Left lung (tissue), 14 donors: ENCODE measurements around the gene OTC. TPM values are rescaled to one million over a fixed set of nuclear protein-coding genes. Genes with fewer than 3 reads are reported as not detected.

Source experiments
- ATAC-seq: fragments of 200-7000 bp; cut with Tn5 transposase; one replicate; pipeline ENCODE4 v1.9.1; 2020; ENCODE audit warnings: moderate library complexity
- DNase-seq, 4 donors: peaks; one replicate each; pipeline ENCODE4 v3.0.0-alpha.2; 2013 to 2020
- H3K27ac ChIP-seq, 2 donors: fragments of 200-600 bp; sonication (generic) in 1 of 2; one replicate each; pipeline versions ENCODE4 v1.5.0 to v1.8.0; 2020 to 2021
- H3K27me3 ChIP-seq, 2 donors: fragments of 200-600 bp; sonication (generic) in 1 of 2; one replicate each; pipeline versions ENCODE4 v1.5.0 to v1.8.0; 2020 to 2021
- H3K36me3 ChIP-seq, 2 donors: fragments of 200-600 bp; sonication (generic) in 1 of 2; one replicate each; pipeline versions ENCODE4 v1.5.0 to v1.8.0; 2020 to 2021
- H3K4me1 ChIP-seq, 2 donors: fragments of 200-600 bp; one replicate each; pipeline ENCODE4 v1.8.0; 2021
- H3K4me3 ChIP-seq, 2 donors: fragments of 200-600 bp; sonication (generic) in 1 of 2; one replicate each; pipeline versions ENCODE4 v1.5.0 to v1.8.0; 2020 to 2021; ENCODE audit warnings: mild to moderate bottlenecking in 1 of 2
- H3K9me3 ChIP-seq, 2 donors: fragments of 200-600 bp; sonication (generic) in 1 of 2; one replicate each; pipeline versions ENCODE4 v1.5.0 to v1.8.0; 2020 to 2021
- CTCF ChIP-seq, 2 donors: fragments of 200-600 bp; sonication (generic) in 1 of 2; IDR thresholded peaks; one replicate each; pipeline versions ENCODE4 v1.5.0 to v1.8.0; 2021; ENCODE audit warnings: antibody characterized with exemption in 2 of 2
- intact Hi-C, 2 donors: fragments of 100-400 bp; cut with DNase I; formaldehyde crosslinking; loops; one replicate each; pipeline versions ENCODE4 v1.11.2 to v1.14.2; 2022
- long read RNA-seq, 12 donors: library from polyadenylated mRNA in 2 of 12; unstranded in 2 of 12; transcript quantifications; one replicate each; pipeline ENCODE4 v2.0.0 and lab custom pipeline, GENCODE V29; 2019 to 2026
- polyA plus RNA-seq, 6 donors: library from polyadenylated mRNA; unstranded; fragments of 120-200 nt; gene quantifications; one replicate each; pipeline ENCODE4 v1.2.1, GENCODE V29; 2013; ENCODE audit not compliant: insufficient read length in 6 of 6
- total RNA-seq, 2 donors: library from RNA; stranded (reverse); fragmentation: NEBNext Ultra II Directional; extraction: Animal tissue kit (Norgen Biotek cat#: 25700); gene quantifications; one replicate each; pipeline ENCODE4 v1.2.1, GENCODE V29; 2021
- donor health status: DM: no; HTN: yes; CAD: no.
- donor health status: DM: no; HTN: no; CAD: no.

Gene OTC
- 1 to 10 TPM in 1 of 2 donors, under 1 TPM in 1; 0.87 to 1.5 TPM for total RNA-seq
- under 1 TPM in 3 of 6 donors, not detected in 3; 0.14 to 0.26 (median 0.21) TPM for polyA plus RNA-seq
- long read RNA-seq, donor 1, result 0 reads
- long read RNA-seq, donor 2, result 0 reads
- long read RNA-seq, donor 3, result 0 reads
- long read RNA-seq, donor 4, result 0 reads
- long read RNA-seq, donor 5, result 0 reads
- long read RNA-seq, donor 6, result 0 reads
- long read RNA-seq, donor 7, result 0 reads
- long read RNA-seq, donor 8, result 0 reads
- long read RNA-seq, donor 9, result 0 reads
- long read RNA-seq, donor 10, partial matches to known transcripts, result 0 of 4 reads
- long read RNA-seq, donor 10, other reads (novel, unspliced or antisense), result 0 of 4 reads
- long read RNA-seq, donor 11, result 0 reads
- long read RNA-seq, donor 12, result 0 reads

DNA sequence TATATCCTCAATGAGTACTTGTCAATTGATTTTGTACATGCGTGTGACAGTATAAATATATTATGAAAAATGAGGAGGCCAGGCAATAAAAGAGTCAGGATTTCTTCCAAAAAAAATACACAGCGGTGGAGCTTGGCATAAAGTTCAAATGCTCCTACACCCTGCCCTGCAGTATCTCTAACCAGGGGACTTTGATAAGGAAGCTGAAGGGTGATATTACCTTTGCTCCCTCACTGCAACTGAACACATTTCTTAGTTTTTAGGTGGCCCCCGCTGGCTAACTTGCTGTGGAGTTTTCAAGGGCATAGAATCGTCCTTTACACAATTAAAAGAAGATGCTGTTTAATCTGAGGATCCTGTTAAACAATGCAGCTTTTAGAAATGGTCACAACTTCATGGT, at the start of gene OTC:
TSS of gene OTC (plus strand) at position 243 of the 400 bp plus-strand sequence. CDS start at position 336, 93 bp downstream.
- Histone ChIP-seq H3K4me3 (no peak within 1 kb of the TSS), H3K4me1 (peaks cover 0 to 2% of the 10 kb centered on the region in 2 donors), H3K27ac (no peak within 1 kb of the TSS), H3K27me3 (no peaks in the 10 kb centered on the region), H3K36me3 (no peaks in the 10 kb centered on the region), H3K9me3 (no peaks in the 10 kb centered on the region)
- no peak for TF ChIP-seq CTCF (IDR thresholded peaks at IDR 0.05)
- no peak for DNase-seq
- ATAC-seq, result no peak
- intact Hi-C loops, result no loop called here

- Histone ChIP-seq H3K27me3 (peaks cover 0 to 2% of the 10 kb centered on the region in 2 donors), H3K27ac (no peak overlapping the region), H3K4me1 (no peaks in the 10 kb centered on the region), H3K4me3 (no peak overlapping the region), H3K9me3 (no peaks in the 10 kb centered on the region), H3K36me3 (no peaks in the 10 kb centered on the region)
- no peak for DNase-seq
- intact Hi-C loops, result no loop called here
- TF ChIP-seq CTCF (IDR thresholded peaks at IDR 0.05), result no peak
- ATAC-seq, result no peak
Observed at GRCh38 chrX:38304010-38304409, 48.4 kb upstream of the OTC start.

DNA sequence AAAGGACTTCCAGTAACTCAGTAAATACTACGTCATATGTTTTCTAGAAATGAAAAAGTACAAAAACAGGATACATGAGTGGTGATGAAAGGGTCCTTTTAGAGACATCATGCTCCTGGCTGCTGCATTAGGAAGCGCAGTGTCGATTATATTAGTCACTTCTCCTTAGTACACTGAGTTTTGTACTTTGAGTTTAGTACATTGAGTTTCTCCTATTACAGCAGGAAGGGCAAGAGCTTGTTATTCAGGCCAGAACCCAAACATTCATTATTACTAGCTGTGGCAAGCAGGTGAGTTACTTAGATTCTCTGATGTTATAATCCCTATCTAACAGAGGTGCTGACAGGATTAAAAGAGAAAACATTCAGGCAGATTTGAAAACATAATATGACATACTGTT, 46.4 kb upstream of the OTC start:
- no peaks in the 10 kb centered on the region for H3K27me3 ChIP-seq
- DNase-seq, result no peak
- no peaks in the 10 kb centered on the region for H3K9me3 ChIP-seq
- H3K36me3 ChIP-seq, result peaks cover 0 to 10% of the 10 kb centered on the region in 2 donors
- no peak for ATAC-seq
- no peak overlapping the region for H3K4me3 ChIP-seq
- intact Hi-C loops, result no loop called here
- TF ChIP-seq CTCF (IDR thresholded peaks at IDR 0.05), result no peak
- H3K4me1 ChIP-seq, result no peaks in the 10 kb centered on the region
- H3K27ac ChIP-seq, result peak overlapping the region in 1 of 2 donors; percentile 18

- Histone ChIP-seq H3K27ac (no peak overlapping the region), H3K27me3 (no peaks in the 10 kb centered on the region), H3K36me3 (peaks cover 0 to 16% of the 10 kb centered on the region in 2 donors), H3K4me1 (no peaks in the 10 kb centered on the region), H3K9me3 (no peaks in the 10 kb centered on the region), H3K4me3 (no peak overlapping the region)
- intact Hi-C loops, result no loop called here
- no peak for TF ChIP-seq CTCF (IDR thresholded peaks at IDR 0.05)
- DNase-seq, result no peak
- no peak for ATAC-seq
Observed at GRCh38 chrX:38311743-38312142, 40.7 kb upstream of the OTC start.

DNA sequence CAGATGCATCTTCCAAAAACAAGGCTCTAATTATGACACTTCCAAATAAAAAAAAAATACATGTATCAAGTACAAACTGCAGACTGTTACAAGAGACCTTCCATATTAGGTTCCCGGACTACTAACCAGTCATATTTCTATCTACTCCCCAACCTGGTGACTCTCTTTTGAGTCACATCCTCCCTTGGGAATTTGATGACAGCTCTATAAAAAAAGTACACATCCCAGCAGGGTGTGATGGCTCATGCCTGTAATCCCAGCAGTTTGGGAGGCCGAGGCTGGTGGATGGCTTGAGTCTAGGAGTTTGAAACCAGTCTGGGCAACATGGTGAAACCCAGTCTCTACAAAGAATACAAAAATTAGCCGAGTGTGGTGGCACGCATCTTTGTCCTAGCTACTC, 40.0 kb upstream of the OTC start:
- Histone ChIP-seq H3K27ac (no peak overlapping the region), H3K27me3 (no peaks in the 10 kb centered on the region), H3K4me1 (no peaks in the 10 kb centered on the region), H3K9me3 (no peaks in the 10 kb centered on the region), H3K36me3 (peaks cover 0 to 18% of the 10 kb centered on the region in 2 donors), H3K4me3 (no peak overlapping the region)
- ATAC-seq (no peak), DNase-seq (no peak)
- no peak for TF ChIP-seq CTCF (IDR thresholded peaks at IDR 0.05)
- intact Hi-C loops, result no loop called here
